GM18867 (cell line): ENCODE measurements around the gene DTD2.
"Not testable (repeated sequence)": the region's sequence is repeated elsewhere in the genome, so short reads cannot be mapped to it uniquely, and the experiment has no call there.

Experiments
- ATAC-seq: cut with Tn5 transposase; IDR thresholded peaks from one replicate; pipeline ENCODE4 v1.9.1; 2021; ENCODE audit warnings: mild to moderate bottlenecking, moderate library complexity; ENCODE audit not compliant: unreplicated experiment

Gene DTD2

DNA sequence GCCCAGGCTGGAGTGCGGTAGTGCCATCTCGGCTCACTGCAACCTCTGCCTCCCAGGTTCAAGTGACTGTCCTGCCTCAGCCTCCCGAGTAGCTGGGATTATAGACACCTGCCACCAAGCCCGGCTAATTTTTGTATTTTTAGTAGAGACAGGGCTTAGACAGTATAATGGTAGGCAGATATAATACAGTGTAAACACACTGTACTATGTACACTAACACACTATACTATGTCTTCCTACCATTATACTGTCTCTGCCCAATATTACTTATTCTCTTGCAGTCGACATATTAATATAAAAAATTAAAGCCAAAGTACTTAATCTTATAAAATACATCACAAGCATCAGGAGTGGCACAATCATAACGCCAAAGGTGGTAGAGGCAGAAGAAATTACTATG lies 15.0 kb downstream of the DTD2 start:
- ATAC-seq, result no peak

DNA sequence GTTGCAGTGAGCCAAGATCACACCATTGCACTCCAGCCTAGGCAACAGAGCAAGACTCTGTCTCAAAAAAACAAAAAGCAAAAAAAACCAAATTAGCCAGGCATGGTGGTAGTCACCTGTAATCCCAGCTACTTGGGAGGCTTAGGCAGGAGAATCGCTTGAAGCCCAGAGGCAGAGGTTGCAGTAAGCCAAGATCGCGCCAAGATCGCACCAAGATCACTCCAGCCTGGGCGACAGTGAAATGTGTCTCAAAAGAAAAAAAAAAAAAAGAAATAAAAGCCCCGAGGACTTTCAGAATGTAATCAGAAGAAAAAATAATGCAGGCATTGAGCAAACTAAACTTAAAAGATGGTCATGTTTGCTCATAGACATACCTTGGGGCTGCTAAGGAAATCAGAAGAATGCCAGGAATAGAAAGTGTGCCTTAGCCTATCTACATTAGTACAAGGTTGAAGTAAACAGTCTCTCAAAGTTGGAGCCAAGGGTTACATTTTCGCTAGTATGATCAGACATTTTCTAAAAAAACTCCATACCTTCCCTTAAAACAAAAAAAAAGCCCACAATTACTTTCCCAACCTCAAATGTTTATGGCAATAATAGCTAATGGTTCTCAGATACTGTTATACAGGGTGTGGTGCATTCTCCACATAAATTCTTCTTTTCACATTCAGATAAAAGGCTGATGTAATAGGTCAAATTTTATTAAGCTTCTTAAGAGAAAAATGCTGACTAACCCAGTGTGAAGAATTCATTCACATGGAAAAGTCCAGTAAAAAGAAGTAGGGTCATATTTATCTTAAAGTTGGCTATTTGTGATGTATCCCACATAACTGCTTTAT lies 15.8 kb downstream of the DTD2 start:
- no peak for ATAC-seq

DNA sequence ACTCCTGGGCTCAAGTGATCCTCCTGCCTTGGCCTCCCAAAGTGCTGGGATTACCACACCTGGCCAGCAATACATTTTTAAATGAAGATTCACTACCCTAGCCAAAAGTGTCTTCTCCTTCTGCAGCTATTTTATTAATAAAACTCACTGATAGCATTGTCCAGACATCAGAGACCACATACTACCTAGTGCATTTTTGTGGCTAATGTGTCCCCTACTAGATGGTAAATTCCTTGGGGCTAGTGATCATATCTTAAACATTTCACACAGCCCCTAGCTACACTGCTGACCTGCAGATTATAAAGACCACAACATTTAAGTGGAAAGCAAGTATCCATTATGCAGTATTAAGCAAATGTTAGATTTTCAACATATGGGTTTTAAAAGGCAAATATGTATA lies 17.0 kb downstream of the DTD2 start:
- no peak for ATAC-seq

DNA sequence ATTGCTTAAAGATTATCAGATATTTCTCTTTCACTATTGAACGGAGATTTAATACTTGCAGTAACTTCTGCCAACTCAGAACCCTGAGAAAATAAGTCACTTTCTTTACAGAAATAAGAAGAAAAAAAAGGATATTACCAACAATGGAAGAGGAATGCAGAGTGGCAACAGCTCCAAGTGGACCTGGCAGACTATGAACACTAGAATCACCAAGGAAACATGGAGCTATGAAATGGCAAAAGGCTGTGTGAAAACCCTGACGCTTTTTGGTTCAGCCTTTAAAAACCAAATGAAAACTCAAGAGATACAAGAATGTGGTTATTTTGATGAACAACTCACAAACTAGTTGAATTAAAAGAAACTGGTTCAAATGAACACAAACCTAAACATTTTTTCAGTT lies 17.7 kb downstream of the DTD2 start:
- no peak for ATAC-seq

DNA sequence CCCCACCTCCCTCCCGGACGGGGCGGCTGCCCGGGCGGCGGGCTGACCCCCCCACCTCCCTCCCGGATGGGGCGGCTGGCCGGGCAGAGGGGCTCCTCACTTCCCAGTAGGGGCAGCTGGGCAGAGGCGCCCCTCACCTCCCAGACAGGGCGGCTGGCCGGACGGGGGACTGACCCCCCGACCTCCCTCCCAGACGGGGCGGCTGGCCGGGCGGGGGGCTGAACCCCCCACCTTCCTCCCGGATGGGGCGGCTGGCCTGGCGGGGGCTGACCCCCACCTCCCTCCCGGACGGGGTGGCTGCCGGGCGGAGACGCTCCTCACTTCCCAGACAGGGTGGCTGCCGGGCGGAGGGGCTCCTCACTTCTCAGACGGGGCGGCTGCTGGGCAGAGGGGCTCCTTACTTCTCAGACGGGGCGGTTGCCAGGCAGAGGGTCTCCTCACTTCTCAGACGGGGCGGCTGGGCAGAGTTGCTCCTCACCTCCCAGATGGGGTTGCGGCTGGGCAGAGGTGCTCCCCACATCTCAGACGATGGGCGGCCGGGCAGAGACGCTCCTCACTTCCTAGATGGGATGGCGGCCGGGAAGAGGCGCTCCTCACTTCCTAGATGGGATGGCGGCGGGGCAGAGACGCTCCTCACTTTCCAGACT lies 20.1 kb downstream of the DTD2 start:
- ATAC-seq, result not testable (repeated sequence)

DNA sequence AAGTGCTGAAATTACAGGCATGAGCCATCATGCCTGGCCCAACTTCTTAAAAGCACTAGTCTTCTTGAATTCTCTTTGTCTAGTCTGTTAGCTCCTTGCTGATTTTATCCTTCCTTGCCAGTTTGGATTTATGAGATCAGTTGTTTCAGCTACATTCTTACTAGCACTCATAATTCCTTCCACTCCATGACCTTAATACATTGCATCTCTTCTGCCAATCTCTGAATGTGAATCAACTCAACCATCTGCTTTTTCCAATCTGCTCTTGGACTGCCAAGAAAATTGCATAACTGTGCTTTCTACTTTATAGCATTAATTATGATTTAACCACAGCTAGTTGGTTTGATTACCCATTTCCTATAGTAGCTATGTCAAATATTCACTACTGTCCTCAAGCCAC lies 22.0 kb downstream of the DTD2 start:
- ATAC-seq, result no peak

DNA sequence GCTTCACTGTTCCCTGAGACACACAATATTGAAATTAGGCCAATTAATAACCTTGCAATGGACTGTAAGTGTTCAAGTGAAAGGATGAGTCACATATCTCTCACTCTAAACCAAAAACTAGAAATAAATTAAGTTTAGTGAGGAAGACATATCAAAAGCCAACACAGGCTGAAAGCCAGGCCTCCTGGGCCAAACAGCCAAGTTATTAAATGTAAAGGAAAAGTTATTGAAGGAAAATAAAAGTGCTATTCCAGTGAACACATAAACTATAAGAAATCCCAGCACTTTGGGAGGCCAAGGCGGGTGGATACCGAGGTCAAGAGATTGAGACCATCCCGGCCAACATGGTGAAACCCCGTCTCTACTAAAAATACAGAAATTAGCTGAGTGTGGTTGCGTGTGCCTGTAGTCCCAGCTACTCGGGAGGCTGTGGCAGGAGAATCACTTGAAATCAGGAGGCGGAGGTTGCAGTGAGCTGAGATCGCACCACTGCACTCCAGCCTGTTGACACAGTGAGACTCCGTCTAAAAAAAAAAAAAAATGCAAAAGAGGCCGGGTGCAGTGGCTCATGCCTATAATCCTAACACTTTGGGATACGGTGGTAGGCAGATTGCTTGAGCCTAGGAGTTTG lies 26.6 kb downstream of the DTD2 start:
- ATAC-seq, result no peak

DNA sequence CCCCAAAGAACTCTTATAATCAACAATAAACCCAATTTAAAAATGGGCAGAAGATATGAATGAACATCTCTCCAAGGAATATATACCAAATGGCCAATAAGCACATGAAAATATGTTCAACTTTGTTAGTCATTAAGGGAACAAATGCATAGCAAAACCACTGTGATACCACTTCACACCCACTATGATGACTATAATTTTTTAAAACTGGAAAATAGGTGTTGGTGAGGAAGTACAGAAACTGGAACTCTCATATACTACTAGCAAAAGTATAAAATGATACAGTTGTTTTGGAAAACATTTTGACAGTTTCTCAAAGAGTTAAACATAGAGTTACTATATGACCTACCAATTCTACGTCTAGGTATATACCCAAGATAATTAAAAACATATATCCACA lies 27.5 kb downstream of the DTD2 start:
- no peak for ATAC-seq

DNA sequence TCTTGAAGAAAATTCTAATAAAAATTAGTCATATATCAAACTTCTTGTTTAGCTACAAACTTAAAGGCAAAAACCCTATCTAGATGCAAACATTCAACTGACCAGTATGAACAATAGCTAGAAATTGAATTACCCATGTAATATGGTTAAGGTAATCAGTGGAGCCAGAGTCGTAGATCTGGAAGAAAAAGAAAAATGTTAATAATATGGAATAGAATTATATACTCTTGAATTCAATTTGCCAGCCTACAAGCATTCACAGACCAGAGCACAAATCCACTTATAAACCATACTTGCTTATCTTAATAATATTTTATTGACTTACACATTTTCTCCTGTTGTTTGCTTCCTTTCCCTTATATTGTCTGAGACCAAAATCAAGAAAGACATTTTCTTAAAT lies 29.3 kb downstream of the DTD2 start:
- ATAC-seq, result no peak

DNA sequence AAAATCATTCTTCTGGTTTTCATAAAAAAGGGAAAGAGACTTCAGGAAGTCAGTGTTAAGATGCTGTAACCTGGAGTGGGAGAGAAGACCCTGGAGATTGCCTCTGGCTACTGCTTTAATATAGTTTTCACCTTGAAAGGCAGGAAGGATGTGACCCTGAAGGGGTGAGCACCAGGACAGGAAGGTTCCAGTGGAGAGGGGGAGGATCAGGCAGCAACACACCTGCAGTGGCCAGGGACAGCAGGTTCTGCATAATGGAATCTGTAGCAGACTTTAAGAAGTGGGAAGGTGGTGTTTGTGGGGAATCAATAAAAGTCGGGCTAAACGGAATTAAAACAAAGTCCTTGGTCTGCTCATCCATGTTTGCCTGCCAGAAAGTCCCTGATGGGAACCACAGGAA lies 30.6 kb downstream of the DTD2 start:
- ATAC-seq, result no peak

DNA sequence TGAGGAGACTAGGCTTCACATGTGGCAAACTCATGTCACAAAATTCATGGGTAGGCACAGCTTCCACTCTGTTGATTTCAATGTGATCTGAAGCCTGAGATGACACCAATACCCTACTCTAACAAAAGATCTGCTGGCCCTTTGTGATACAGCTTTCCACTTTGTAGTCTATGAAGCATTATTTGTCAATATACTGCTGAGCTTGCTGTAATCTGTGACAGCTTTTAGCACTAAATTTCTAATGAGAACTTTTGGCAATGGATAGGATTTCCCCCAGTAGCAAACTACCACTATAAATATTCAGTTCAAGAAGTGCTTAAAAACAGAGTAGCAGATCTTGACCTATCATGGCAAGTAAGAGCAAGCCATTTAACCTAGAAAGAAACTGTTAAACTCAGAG lies 31.4 kb downstream of the DTD2 start:
- ATAC-seq, result no peak

DNA sequence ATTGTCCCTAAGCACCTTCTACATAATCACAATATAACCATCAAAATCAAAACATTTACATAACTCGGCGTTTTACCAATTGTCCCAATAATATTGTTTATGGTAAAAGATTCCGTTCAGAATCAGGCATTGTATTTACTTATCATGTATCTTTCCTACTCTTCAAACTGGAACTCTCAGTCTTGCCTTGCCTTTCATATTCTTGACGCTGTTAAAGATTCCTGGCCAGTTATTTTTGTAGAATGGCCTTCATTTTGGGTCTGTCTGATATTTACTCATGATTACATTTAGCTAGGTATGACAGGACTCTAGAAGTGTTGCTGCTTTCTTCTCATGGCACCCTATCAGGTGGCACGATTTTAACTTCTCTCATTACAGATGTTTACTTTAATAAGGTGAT lies 36.1 kb downstream of the DTD2 start:
- ATAC-seq, result no peak

DNA sequence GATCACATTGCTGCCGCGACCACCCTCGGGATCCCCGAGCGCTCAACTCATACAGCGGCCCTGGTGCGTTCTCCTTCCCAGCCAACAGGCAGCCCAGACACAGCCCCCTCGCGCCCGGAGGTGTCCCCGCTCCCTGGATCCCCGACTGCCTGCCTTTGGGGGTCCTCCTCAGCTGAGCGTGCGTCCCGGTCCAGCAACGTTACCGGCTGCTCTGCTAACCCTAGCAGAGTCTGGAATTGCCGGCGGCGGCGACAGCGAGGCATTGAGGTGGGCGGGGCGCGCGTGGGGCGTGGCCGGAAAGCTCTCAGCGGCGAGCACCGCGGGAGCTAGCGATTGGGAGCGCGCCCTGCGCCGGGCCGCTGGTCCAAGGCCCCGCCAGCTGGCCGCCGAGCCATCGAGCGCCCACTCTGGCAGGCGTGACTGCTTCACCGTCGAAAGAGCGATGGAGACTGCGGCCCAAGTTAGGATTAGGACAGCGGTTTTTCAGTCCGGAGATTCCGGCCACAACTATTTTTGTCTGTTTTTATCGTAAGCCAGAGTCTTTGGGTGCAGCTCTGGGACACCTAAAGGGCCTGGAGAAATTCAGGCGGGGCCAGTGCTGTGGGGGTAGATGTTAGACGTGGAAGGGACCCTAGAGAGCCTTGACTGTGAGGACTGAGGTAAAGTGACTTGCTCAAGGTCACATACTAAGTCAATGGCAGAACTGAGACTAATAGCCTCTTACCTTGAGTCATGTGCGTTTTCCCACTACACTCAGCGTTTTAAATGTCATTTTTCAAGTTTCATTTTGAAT lies 36.8 kb downstream of the DTD2 start, which contains the start of gene HEATR5A:
TSS of gene HEATR5A (minus strand) at position 232 of the 793 bp plus-strand sequence. CDS start 17,575 bp downstream, outside the sequence.
- peak; percentile 97 for ATAC-seq

DNA sequence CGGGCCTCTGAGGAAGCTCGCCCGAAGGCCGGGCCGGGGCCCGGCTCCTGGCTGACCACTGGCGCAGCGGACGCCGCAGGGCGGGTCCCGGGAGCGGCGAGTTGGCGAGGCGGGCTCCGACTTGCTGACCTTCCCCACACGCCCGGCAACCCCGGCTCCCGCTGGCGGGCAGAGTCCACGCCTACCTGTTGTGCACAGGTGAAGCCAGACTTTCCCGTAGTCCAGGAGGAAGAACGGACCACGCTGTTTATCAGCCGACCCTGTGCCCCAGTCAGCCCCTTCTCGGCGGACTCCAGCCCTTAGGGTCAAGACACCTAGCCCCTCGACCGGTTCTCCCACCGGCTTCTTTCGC lies 37.4 kb downstream of the DTD2 start:
- peak; percentile 28 for ATAC-seq

DNA sequence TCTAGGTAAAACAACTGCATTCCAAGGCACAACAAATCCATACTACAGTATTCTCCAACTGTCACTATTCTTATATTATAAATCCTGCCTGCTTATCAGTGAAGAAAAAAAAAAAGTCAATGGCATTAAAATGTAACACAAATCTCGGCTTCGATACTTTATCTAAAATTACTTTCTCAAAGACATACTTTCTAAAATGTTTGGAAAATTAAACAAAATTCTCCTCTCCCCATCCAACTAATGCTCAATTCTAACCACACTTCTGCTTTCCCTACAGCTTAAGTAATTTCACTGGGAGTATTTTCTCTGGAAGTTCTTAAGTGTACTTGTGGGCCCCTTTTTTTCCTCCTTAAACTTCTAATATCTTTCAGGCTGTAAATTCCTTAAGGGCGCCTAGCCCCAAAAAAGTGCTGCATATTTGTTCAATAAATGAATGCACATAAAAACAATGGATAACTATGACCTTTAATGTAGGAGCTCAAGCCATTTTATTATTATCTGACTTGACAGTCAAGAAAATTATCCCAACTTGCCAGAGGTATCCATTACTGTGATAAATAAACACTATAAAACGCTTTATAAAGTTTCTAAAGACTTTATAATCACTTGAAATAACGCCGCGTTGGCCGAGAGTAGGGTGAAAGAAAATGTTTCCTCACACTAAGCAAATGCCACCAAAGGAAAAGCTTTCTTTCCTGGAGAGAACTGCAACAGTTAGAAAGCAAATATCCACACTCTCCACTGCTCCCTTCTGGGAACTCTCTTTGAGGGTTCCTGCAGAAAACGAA lies 37.9 kb downstream of the DTD2 start:
- ATAC-seq, result no peak

DNA sequence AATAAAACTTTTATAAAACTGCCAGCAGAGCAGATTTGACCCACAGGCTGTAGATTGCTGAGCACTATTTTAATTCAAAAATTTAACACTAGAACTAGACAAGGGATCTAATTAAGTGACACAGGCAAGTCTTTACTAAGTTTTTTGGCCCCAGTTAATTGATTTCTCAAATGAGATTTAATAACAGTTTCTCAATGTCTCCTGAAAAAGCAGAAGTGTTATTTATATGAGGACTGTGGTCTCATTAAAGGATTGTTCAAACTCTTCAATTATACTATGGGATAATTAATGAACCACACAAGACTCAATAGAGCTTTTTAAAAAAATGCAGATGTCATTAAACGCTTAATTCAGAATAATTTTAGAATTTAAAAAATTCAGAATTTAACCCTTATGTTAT lies 38.9 kb downstream of the DTD2 start:
- ATAC-seq, result no peak

DNA sequence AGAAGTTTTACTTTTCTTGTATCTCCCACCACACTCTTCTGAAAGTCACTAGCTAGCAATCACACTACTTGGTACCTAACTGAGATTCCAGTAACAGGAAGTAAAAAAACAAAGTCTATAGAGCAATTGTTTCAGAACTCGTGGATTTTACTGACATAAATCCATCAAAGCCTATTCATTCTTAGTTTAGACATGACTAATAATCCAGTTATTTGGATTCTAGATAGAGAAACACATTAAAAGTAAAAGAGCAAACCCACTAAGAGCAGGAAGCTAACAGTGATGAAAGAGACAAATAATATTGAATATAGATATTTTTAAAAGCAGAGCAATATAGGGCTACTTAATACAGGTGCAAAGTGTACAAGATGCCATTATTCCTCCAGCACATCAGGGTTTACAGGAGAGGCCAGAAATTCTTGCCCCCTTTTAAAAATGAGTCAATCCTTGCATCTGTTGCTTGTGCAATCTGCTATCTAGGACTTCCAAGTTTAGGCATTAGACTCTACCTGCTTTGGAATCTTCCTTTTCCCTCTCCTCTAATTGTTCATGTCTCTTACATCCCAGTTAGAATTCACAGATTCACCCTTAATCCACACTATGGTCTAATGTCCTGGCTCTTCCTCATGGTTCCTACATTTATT lies 43.0 kb downstream of the DTD2 start:
- ATAC-seq, result no peak

DNA sequence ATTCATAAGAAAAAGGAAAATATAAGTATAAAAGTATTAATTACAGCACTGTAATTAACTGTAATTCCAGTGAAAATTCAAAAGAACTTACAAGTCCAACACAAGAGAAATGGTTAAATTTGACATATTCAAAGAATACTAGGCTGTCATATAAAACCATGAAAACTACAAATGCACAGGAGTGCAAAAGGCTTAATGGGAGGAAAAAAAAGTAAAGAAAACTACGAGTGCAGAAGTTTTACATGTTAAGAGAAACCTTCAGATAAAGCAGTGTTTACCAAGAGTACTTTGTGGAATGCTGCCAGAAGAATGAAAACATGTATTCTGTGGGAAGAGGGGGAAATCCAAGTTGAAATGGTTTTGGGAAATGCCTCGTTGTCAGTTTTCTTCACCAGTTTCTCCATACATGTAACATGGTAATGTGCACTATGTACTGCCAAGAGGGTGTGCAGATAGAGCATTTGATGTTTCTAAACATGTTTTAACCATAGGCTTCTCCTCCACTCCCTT lies 46.0 kb downstream of the DTD2 start:
- ATAC-seq, result no peak

DNA sequence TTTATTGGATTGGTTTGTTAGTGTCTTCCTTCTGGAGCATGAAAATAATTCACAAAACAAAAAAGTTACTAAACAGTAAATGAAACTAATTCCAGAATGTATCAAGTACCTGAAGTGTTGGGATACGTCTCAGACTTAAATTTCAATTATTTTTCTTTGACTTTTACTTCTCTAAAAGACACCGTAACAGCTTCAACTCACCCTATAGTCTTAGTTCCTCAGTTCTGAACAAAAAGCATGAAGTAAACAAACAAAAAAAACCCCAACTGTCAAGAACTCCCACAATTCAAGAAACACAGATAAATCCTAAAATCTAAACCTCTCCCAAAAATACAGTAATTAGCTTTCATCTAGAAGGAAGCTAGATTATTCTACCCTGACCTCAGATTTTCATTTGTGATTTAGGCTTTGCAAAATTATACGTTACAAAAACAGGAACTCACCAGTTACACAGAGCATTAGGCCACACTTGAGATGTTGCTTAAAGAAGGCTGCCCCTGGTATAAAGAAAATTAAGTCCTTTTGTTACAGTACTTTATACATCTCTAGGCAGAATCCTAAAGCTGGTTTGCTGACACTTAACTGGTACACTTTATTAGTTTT lies 47.2 kb downstream of the DTD2 start:
- ATAC-seq, result no peak
